Adipocyte (in vitro differentiated cells): ENCODE data around the gene TAGLN.

Source experiments
- DNase-seq: peaks from one replicate; pipeline ENCODE4 v3.0.0-alpha.2; 2015; ENCODE audit warnings: low read depth
- H3K27me3 ChIP-seq: replicated peaks from 2 replicates; pipeline ENCODE4 v1.7.0; 2013; ENCODE audit warnings: mild to moderate bottlenecking, low read length, moderate library complexity; ENCODE audit not compliant: control insufficient read depth, insufficient read depth
- H3K36me3 ChIP-seq: 2 replicates; pipeline ENCODE4 v1.7.0; 2013; ENCODE audit warnings: low read length, mild to moderate bottlenecking, moderate library complexity; ENCODE audit not compliant: control insufficient read depth, insufficient read depth, severe bottlenecking
- H3K4me1 ChIP-seq: 2 replicates; pipeline ENCODE4 v1.7.0; 2013; ENCODE audit warnings: mild to moderate bottlenecking, low read length, moderate library complexity; ENCODE audit not compliant: control insufficient read depth, insufficient read depth
- H3K4me3 ChIP-seq: 2 replicates; pipeline ENCODE4 v1.7.0; 2013; ENCODE audit warnings: mild to moderate bottlenecking, low read length, moderate library complexity
- H3K9ac ChIP-seq: 2 replicates; pipeline ENCODE4 v1.7.0; 2013; ENCODE audit warnings: mild to moderate bottlenecking, low read length, moderate library complexity
- H3K9me3 ChIP-seq: 2 replicates; pipeline ENCODE4 v1.7.0; 2013; ENCODE audit warnings: mild to moderate bottlenecking, low read length, moderate library complexity; ENCODE audit not compliant: control insufficient read depth

Gene TAGLN

DNA sequence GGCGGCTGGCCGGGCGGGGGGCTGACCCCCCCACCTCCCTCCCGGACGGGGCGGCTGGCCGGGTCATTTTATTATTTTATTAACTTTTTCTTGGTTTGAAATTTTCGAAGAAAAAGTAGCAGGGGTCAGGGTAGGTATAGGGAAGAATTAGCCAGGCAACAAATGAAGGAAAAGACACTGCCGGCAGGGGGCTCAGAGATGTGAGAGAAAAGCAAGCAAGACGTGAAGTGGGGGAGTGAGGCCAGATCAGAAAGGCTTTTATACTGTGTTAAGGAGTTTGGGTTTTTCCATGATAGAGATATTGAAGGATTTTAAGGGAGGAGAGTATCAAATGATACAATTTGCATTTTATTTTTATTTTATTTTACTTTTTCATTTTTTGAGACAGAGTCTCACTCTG lies 52.3 kb downstream of the TAGLN start:
- Histone ChIP-seq H3K36me3 (peaks cover 51% of the 10 kb centered on the region), H3K9ac (no peak overlapping the region), H3K4me3 (no peak overlapping the region), H3K27me3 (no peaks in the 10 kb centered on the region), H3K9me3 (no peaks in the 10 kb centered on the region), H3K4me1 (no peaks in the 10 kb centered on the region)
- DNase-seq: no peak

GRCh38 chr11:117255966-117256365 lies 56.8 kb downstream of the TAGLN start:
- DNase-seq: no peak
- no peak overlapping the region for H3K9ac ChIP-seq
- H3K36me3 ChIP-seq: peaks cover 24% of the 10 kb centered on the region
- H3K9me3 ChIP-seq: no peaks in the 10 kb centered on the region
- H3K4me3 ChIP-seq: no peak overlapping the region
- peaks cover 15% of the 10 kb centered on the region for H3K4me1 ChIP-seq
- H3K27me3 ChIP-seq: no peaks in the 10 kb centered on the region

GRCh38 chr11:117256573-117256972 lies 57.4 kb downstream of the TAGLN start:
- Histone ChIP-seq H3K27me3 (no peaks in the 10 kb centered on the region), H3K9me3 (no peaks in the 10 kb centered on the region), H3K9ac (no peak overlapping the region), H3K36me3 (peaks cover 29% of the 10 kb centered on the region), H3K4me3 (no peak overlapping the region), H3K4me1 (peaks cover 15% of the 10 kb centered on the region)
- no peak for DNase-seq
